HG03575 (cell line): Measurements from ENCODE around the gene PAM.

Experiments used
- ATAC-seq: cut with Tn5 transposase; IDR thresholded peaks from one replicate; pipeline ENCODE4 v1.9.1; 2021; ENCODE audit not compliant: unreplicated experiment, insufficient number of reproducible peaks, low FRiP score; ENCODE audit errors: extremely low read depth

Gene PAM

GRCh38 chr5:102911973-102912372, 156.9 kb downstream of the PAM start:
- ATAC-seq: no peak

- no peak for ATAC-seq
These were observed 161.0 kb downstream of the PAM start for GRCh38 chr5:102916109-102916508.

DNA sequence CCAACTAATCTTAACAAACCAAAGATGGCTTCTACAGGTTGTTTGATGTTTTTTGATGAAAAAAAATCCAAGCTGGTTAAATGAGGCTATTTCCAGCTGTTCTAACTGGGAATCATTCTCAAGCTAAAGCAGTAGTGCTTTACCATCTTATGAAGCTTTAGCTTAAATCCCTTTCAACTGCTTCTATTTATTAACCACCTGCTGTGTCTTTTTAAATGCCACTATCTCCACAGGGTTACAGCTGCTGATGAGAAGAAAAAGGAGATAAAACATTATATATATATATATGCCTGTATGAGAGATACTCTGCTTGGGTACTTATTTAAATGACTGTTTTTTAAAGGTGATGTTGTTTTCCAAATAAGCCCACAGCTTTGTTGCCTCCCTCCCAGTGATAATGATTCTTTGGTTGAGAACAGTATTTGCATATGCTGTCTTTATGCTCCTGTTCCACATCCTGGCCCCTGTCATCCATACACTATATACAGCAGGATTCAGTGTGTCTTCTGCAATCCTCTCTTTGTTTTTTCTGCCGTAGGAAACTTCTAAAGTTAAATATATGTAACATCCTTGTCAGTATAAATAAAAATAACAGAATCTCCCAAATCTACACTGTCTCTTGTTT, 164.0 kb downstream of the PAM start:
- no peak for ATAC-seq

DNA sequence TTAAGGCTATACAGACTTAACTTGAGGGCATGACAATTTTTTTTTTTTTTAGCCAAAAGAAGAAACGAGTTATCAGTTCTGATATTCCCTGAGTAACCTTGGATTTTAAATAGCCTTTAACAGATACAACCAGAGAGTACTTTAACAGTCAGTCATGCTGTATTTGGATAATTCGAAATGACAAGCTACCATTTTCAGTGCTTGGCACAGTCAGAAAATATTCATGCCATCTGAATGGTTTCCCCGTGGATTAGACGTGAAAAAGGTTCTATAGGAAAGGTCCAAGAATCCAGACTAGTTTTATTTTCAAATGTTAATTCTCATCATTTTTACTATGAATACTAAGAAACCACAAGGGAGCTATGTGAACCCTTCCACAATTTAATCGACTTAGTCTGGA, 165.7 kb downstream of the PAM start:
- no peak for ATAC-seq

- ATAC-seq: no peak
These were observed 166.4 kb downstream of the PAM start for GRCh38 chr5:102921341-102922044.

DNA sequence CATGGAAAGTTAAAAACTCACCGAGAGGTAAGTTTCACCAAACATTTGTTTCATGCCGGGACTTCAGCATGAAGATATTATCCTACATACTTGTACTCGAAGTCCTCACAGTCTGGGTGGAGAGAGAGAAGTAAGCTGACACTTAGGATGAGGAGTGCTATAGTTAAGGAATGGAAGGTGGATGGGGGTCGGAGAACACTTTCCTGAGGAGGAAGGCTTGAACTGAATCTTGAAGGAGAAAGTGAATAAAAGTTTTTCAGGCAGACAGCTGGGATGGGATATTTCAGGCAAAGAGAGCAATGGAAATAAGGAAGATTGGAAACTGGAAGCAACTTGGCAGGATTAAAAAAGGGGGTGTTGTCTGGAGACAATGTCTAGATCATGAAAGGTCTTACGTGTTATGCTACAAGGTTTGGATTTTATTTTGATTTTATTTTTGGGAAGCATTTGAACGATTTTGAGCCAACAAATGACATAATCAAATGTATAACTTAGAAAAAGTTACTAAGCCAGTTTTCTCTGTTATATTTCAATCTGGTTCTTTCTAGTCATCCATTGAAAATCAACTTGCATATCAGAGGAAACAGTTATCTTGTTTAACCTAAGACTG, 167.1 kb downstream of the PAM start:
- ATAC-seq: no peak

- no peak for ATAC-seq
These were observed 167.8 kb downstream of the PAM start for GRCh38 chr5:102922799-102923477.

- no peak for ATAC-seq
These were observed 169.9 kb downstream of the PAM start for GRCh38 chr5:102924963-102925362.

GRCh38 chr5:102927007-102927406, 171.9 kb downstream of the PAM start:
- no peak for ATAC-seq

GRCh38 chr5:102930244-102930643, 175.1 kb downstream of the PAM start:
- no peak for ATAC-seq

GRCh38 chr5:102931085-102931725, 176.1 kb downstream of the PAM start:
- ATAC-seq: no peak

DNA sequence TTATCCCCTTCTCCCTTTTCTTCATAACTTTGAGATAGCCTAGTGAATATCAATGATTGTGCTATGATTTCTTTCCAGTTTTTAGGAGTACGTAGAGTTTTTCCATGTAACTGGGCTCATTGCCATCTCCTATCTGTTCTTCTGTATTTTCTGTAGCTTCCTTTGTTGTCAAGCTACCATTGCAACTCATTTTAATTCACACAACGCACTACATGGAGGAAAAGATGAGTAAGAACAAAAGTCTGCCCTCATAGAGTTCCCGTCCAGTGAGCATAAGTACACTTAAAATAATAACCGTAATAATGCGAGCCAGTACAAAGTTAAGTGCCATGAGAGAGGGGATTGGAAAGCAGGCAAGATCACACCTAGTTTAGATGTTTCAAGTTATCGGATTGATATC, 177.7 kb downstream of the PAM start:
- no peak for ATAC-seq

DNA sequence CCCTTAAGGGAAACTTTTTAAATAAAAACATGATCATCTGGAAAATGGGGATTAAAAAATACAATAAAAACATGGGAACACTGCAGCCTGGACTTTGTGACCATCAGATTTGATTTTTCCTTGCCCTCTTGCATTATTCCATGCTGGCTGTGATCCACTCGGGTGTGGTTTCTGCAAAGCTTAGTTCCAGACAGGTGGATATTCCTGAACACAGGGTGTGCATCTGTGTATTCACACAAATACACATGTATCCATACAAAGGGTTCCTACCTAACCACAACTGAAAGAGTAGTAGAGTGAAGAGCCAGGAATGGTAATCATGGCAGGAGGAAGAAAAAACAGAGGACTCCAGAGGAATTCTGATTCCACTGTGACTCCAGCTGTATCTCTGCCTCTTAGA, 178.2 kb downstream of the PAM start:
- no peak for ATAC-seq

DNA sequence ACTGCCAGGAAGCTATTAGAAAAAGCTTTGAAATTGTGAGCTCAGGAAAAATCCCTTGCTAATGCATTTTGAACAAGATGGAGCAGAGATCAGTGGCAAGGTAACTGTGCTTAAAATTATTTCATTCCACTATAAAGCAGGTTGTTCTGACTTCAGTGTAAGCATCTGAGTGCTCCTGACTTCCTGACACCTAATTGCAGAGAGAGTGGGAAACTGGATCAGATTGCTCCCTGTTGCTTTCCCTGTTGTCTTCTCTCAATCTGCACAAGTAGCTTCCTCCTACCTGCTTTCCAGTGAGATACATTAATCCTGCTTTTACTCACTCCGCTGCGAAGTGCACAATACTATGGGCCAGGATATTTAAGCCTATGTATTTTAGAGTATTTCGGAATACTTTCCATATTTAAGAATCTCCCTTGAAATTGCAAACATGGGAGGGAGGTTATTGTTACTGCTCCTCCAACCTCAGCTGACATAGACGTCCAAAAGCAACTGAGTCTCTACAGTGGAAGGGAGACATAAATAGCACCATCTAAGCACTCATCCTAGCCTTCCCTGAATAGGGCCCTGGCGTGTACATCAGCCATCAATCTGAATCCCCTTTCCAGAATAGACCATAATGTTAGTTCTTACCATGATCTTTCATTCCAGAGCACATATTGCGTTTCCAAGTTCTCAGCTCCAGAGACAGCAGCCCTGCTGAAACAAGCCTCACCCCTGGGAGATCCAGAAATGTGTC, 178.8 kb downstream of the PAM start:
- ATAC-seq: no peak

DNA sequence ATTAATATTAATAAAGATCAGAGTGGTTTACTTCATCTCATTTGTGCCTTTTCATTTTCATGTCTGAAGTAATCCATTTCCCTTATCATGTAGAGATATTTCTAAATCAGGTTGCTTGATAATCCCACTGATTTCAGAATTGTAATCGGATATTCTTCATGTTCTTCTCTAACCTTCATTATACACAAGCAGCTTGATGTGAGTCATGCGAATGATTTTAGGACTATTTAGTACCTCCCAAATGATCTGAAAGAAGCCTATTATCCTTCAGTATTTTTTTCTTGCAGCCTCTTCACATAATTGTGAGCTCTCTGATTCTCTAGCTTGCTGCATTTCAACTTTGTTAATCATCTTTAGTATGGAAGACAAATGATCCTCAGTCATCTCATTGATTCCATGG, 182.8 kb downstream of the PAM start:
- ATAC-seq: no peak

DNA sequence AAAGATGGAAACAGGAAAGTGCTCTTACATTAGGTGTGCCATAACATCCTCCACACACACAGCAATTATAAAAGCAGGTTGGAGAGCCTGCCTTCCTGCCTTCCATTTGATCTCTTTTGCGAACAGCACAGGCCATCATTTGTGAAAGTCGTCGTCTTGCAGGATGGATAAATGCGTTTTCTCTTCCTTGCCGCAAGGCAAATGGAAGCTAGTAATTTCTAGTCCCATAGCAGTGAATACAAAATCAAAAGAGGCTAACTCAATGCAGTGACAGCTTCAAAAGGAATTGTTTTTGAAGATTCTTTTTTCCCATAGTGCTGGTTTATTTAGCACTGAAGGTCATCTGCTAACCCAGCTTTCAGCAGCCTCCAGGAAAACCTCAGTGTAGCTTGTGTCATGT, 186.0 kb downstream of the PAM start:
- ATAC-seq: no peak

- no peak for ATAC-seq
These were observed 191.3 kb downstream of the PAM start for GRCh38 chr5:102946414-102946813.

GRCh38 chr5:102946971-102947370, 191.9 kb downstream of the PAM start:
- no peak for ATAC-seq

DNA sequence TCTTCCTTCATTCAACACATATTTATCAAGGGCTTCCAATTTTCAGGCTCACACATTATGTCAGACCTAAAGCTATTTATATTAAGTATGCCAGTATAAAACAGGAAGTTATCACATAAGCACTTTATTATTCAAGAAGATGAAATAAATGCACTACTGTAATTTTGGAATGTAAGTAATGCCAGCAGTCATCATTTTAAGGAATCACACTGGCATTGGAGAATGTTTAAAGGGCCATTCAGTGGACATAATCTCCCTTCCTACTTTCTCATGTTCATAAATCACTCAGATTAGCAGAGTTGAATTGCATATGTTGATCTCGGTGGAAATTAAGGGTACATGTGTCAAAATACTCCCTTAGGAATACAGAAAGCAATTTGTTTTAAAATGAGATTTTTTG, 200.4 kb downstream of the PAM start:
- no peak for ATAC-seq
